Pancreas (tissue), 10 donors: ENCODE measurements around the gene ADGRA1. TPM values are rescaled to one million over a fixed set of nuclear protein-coding genes. Genes with fewer than 3 reads are reported as not detected.

Experiments used
- ATAC-seq, 4 donors: fragments of 200-7000 bp; cut with Tn5 transposase; one replicate each; pipeline versions ENCODE4 v1.8.0 to v1.9.1; 2020; ENCODE audit warnings: mild to moderate bottlenecking in 4 of 4, moderate library complexity in 4 of 4
- DNase-seq, 6 donors: peaks; one replicate each; pipeline ENCODE4 v3.0.0-alpha.2; 2020
- FAIRE-seq: peaks from 2 replicates; lab custom pipeline; 2012; peaks lifted over from hg19 to GRCh38; lab: Jason Lieb, UNC
- H3K27ac ChIP-seq, 4 donors: fragments of 200-600 bp; sonication (generic); 1 replicate in 3 of 4; 2 replicates in 1 of 4; pipeline versions ENCODE4 v1.5.0 to v1.8.0; 2020
- H3K27me3 ChIP-seq, 4 donors: fragments of 200-600 bp; one replicate each; pipeline ENCODE4 v1.8.0; 2021
- H3K36me3 ChIP-seq, 3 donors: fragments of 200-600 bp; sonication (generic) in 1 of 3; one replicate each; pipeline versions ENCODE4 v1.5.0 to v1.8.0; 2020 to 2021
- H3K4me1 ChIP-seq, 3 donors: fragments of 200-600 bp; one replicate each; pipeline ENCODE4 v1.8.0; 2021
- H3K4me3 ChIP-seq, 4 donors: fragments of 200-600 bp; sonication (generic) in 2 of 4; one replicate each; pipeline versions ENCODE4 v1.5.0 to v1.8.0; 2020 to 2021
- H3K9me3 ChIP-seq, 4 donors: fragments of 200-600 bp; one replicate each; pipeline ENCODE4 v1.8.0; 2021
- CTCF ChIP-seq, 4 donors: fragments of 200-600 bp; sonication (generic) in 3 of 4; IDR thresholded peaks; one replicate each; pipeline versions ENCODE4 v1.5.0 to v1.8.0; 2021; ENCODE audit warnings: antibody characterized with exemption in 4 of 4
- WGBS, 2 donors: extraction: QIAGEN DNeasy Blood & Tissue Kit; methylation state at CpG; one replicate each; pipeline ENCODE4 v1.1.7; 2013; 5-methylcytosine and 5-hydroxymethylcytosine counted together
- intact Hi-C, 3 donors: fragments of 100-400 bp; cut with DNase I; formaldehyde crosslinking; loops; one replicate each; pipeline versions ENCODE4 v1.11.1 to v1.14.2; 2022
- polyA plus RNA-seq, 2 donors: library from polyadenylated mRNA; stranded (reverse); fragments of 200-250 nt; gene quantifications; one replicate each; pipeline ENCODE4 v1.2.3, GENCODE V29; 2013
- total RNA-seq, 6 donors: library from RNA; stranded (reverse); fragmentation: NEBNext Ultra II Directional in 4 of 6; extraction: Animal tissue kit (Norgen Biotek cat#: 25700) in 4 of 6; gene quantifications; one replicate each; pipeline versions ENCODE4 v1.2.1 to v1.2.4, GENCODE V29; 2021 to 2023
- donor health status: healthy with polysubstance abuse.
- donor health status: DM: no; HTN: no; CAD: no; lungs with moderate emphysema.
- donor health status: DM: no; HTN: no; CAD: no.
- donor health status: control.
- donor health status: control.
- donor health status: Bipolar disorder and iron deficiency.
- donor health status: DM: yes; HTN: yes; CAD: no.
- donor health status: DM: no; HTN: no; CAD: no.
- donor health status: DM: no; HTN: no; CAD: no.
- donor health status: DM: yes; HTN: yes; CAD: no.

Gene ADGRA1
- total and polyA plus RNA-seq, 8 donors, result 0.03 to 0.85 (median 0.12) TPM; not detected in 1

GRCh38 chr10:133094286-133094685 is 6.6 kb downstream of the ADGRA1 start:
- Histone ChIP-seq H3K27me3 (peaks cover 0 to 10% (median 0%) of the 10 kb centered on the region in 4 donors), H3K9me3 (no peaks in the 10 kb centered on the region), H3K36me3 (no peaks in the 10 kb centered on the region), H3K27ac (no peak overlapping the region), H3K4me3 (no peak overlapping the region), H3K4me1 (no peaks in the 10 kb centered on the region)
- DNase-seq (peak in 1 of 6 donors; percentile 28), FAIRE-seq (no peak), ATAC-seq (no peak)
- TF ChIP-seq CTCF (IDR thresholded peaks at IDR 0.05), result no peak
- 61 to 71% methylated on average over 22 of the region's 22 CpGs for WGBS, 2 donors
- intact Hi-C loops, result no loop called here

- no peak for FAIRE-seq
- no peak for TF ChIP-seq CTCF (IDR thresholded peaks at IDR 0.05)
- H3K9me3 ChIP-seq, result no peaks in the 10 kb centered on the region
- H3K36me3 ChIP-seq, result no peaks in the 10 kb centered on the region
- no peak overlapping the region for H3K27ac ChIP-seq
- ATAC-seq, result no peak
- peak in 1 of 6 donors; percentile 22 for DNase-seq
- H3K27me3 ChIP-seq, result peaks cover 0 to 10% (median 0%) of the 10 kb centered on the region in 4 donors
- WGBS, 2 donors, result 51 to 69% methylated on average over 17 of the region's 17 CpGs
- intact Hi-C loops, result no loop called here
- H3K4me1 ChIP-seq, result no peaks in the 10 kb centered on the region
- no peak overlapping the region for H3K4me3 ChIP-seq
Observed at GRCh38 chr10:133094866-133095265, 7.1 kb downstream of the ADGRA1 start.

- Histone ChIP-seq H3K27ac (no peak overlapping the region), H3K36me3 (no peaks in the 10 kb centered on the region), H3K27me3 (peaks cover 0 to 10% (median 0%) of the 10 kb centered on the region in 4 donors), H3K4me3 (no peak overlapping the region), H3K4me1 (no peaks in the 10 kb centered on the region), H3K9me3 (no peaks in the 10 kb centered on the region)
- WGBS, 2 donors, result 56 to 57% methylated on average over 16 of the region's 16 CpGs
- no peak for FAIRE-seq
- no peak for ATAC-seq
- DNase-seq, result peak in 1 of 6 donors; percentile 60
- no peak for TF ChIP-seq CTCF (IDR thresholded peaks at IDR 0.05)
- intact Hi-C loops, result no loop called here
Observed at GRCh38 chr10:133095586-133095985, 7.9 kb downstream of the ADGRA1 start.

GRCh38 chr10:133096616-133097269 is 9.0 kb downstream of the ADGRA1 start:
- FAIRE-seq (no peak), DNase-seq (peak in 1 of 6 donors; percentile 52), ATAC-seq (no peak)

More at GRCh38 chr10:133096616-133097269, 9.0 kb downstream of the ADGRA1 start:
- peaks cover 0 to 10% (median 0%) of the 10 kb centered on the region in 4 donors for H3K27me3 ChIP-seq
- TF ChIP-seq CTCF (IDR thresholded peaks at IDR 0.05), result no peak
- no peak overlapping the region for H3K27ac ChIP-seq
- no peaks in the 10 kb centered on the region for H3K9me3 ChIP-seq
- H3K4me3 ChIP-seq, result no peak overlapping the region
- H3K36me3 ChIP-seq, result no peaks in the 10 kb centered on the region
- H3K4me1 ChIP-seq, result no peaks in the 10 kb centered on the region
- 30 to 40% methylated on average over 27 to 28 of the region's 28 CpGs for WGBS, 2 donors
- intact Hi-C loops, result no loop called here
